ENCODE data around the gene BLM. TPM values are rescaled to one million over a fixed set of nuclear protein-coding genes. Genes with fewer than 3 reads are reported as not detected.

BLM gene
- total RNA-seq, 1 experiment from 2014 or later, result 33.5 TPM

- Histone ChIP-seq H3K27me3 (ENCODE audit: low read length) (no peaks in the 10 kb centered on the region), H3K27ac (ENCODE audit: low read length) (no peak overlapping the region), H3K9me3 (ENCODE audit: low read length) (no peaks in the 10 kb centered on the region), H2AFZ (ENCODE audit: low read length) (no peak overlapping the region), H3K9me2 (replicated peaks; ENCODE audit: insufficient read depth, low read length) (no peaks in the 10 kb centered on the region), H3K36me3 (ENCODE audit: insufficient read depth, low read length) (peaks cover 4% of the 10 kb centered on the region; the same call in 1 of the 2 replicates), H3K4me3 (ENCODE audit: low read length) (no peak overlapping the region), H3K79me2 (ENCODE audit: low read length) (peaks cover 15% of the 10 kb centered on the region), H3K4me2 (ENCODE audit: low read depth, low read length, poor library complexity, severe bottlenecking) (no peak overlapping the region), H4K20me1 (ENCODE audit: insufficient read depth, low read depth, low read length) (no peaks in the 10 kb centered on the region), H3K9ac (ENCODE audit: low read length) (no peak overlapping the region), H3K4me1 (ENCODE audit: low read length) (peaks cover 34% of the 10 kb centered on the region)
- no peak for DNase-seq
Measured at GRCh38 chr15:90836296-90836871, 119.2 kb downstream of the BLM start.

DNA sequence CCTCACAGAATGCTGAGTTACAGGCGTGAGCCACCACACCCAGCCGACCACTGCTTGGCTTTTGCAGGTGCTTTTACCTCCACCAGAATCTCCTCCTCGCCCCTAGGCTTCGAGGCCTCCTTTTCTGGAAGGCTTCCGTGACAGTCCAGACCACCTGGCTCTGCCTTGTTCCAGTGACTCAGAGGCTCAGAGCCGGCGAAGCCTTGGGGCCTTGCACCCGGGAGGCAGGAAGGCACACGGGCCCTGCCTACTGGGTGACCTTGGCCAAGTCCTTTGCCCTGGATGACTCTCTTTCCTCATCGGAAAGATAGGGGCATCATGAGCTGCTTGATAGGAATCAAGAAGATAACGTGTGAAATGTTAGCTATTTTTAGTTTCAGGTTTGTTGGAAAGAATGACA lies 119.9 kb downstream of the BLM start:
- Histone ChIP-seq H3K36me3 (ENCODE audit: insufficient read depth, low read length) (peaks cover 9% of the 10 kb centered on the region), H3K9me3 (ENCODE audit: low read length) (no peaks in the 10 kb centered on the region), H3K79me2 (ENCODE audit: low read length) (peaks cover 20% of the 10 kb centered on the region), H4K20me1 (ENCODE audit: insufficient read depth, low read depth, low read length) (no peaks in the 10 kb centered on the region), H3K27me3 (ENCODE audit: low read length) (no peaks in the 10 kb centered on the region), H3K4me2 (ENCODE audit: low read depth, low read length, poor library complexity, severe bottlenecking) (no peak overlapping the region), H3K27ac (ENCODE audit: low read length) (no peak overlapping the region), H2AFZ (ENCODE audit: low read length) (no peak overlapping the region), H3K9me2 (replicated peaks; ENCODE audit: insufficient read depth, low read length) (no peaks in the 10 kb centered on the region), H3K4me1 (ENCODE audit: low read length) (peaks cover 34% of the 10 kb centered on the region), H3K9ac (ENCODE audit: low read length) (no peak overlapping the region), H3K4me3 (ENCODE audit: low read length) (no peak overlapping the region)
- DNase-seq, result no peak

GRCh38 chr15:90838139-90838538 lies 121.0 kb downstream of the BLM start:
- Histone ChIP-seq H2AFZ (ENCODE audit: low read length) (peak overlapping the region; percentile 51; the same call in 1 of the 2 replicates), H3K36me3 (ENCODE audit: insufficient read depth, low read length) (peaks cover 15% of the 10 kb centered on the region), H3K79me2 (ENCODE audit: low read length) (peaks cover 26% of the 10 kb centered on the region), H3K4me3 (ENCODE audit: low read length) (peak overlapping the region; percentile 69; the same call in 1 of the 2 replicates), H3K9me3 (ENCODE audit: low read length) (no peaks in the 10 kb centered on the region), H3K4me1 (ENCODE audit: low read length) (peaks cover 34% of the 10 kb centered on the region), H3K4me2 (ENCODE audit: low read depth, low read length, poor library complexity, severe bottlenecking) (peak overlapping the region; percentile 65), H3K9me2 (replicated peaks; ENCODE audit: insufficient read depth, low read length) (no peaks in the 10 kb centered on the region), H4K20me1 (ENCODE audit: insufficient read depth, low read depth, low read length) (no peaks in the 10 kb centered on the region), H3K9ac (ENCODE audit: low read length) (peak overlapping the region; percentile 83), H3K27ac (ENCODE audit: low read length) (no peak overlapping the region), H3K27me3 (ENCODE audit: low read length) (no peaks in the 10 kb centered on the region)
- DNase-seq, result peak; percentile 52

GRCh38 chr15:90838544-90838943 lies 121.4 kb downstream of the BLM start:
- H3K79me2 ChIP-seq (ENCODE audit: low read length), result peaks cover 26% of the 10 kb centered on the region
- peak overlapping the region; percentile 69; the same call in 1 of the 2 replicates for H3K4me3 ChIP-seq (ENCODE audit: low read length)
- no peaks in the 10 kb centered on the region for H3K9me3 ChIP-seq (ENCODE audit: low read length)
- H3K36me3 ChIP-seq (ENCODE audit: insufficient read depth, low read length), result peaks cover 19% of the 10 kb centered on the region
- H3K4me2 ChIP-seq (ENCODE audit: low read depth, low read length, poor library complexity, severe bottlenecking), result peak overlapping the region; percentile 65
- H3K9ac ChIP-seq (ENCODE audit: low read length), result peak overlapping the region; percentile 83
- no peak overlapping the region for H3K27ac ChIP-seq (ENCODE audit: low read length)
- peaks cover 34% of the 10 kb centered on the region for H3K4me1 ChIP-seq (ENCODE audit: low read length)
- H3K27me3 ChIP-seq (ENCODE audit: low read length), result no peaks in the 10 kb centered on the region
- no peaks in the 10 kb centered on the region for H4K20me1 ChIP-seq (ENCODE audit: insufficient read depth, low read depth, low read length)
- H2AFZ ChIP-seq (ENCODE audit: low read length), result peak overlapping the region; percentile 51; the same call in 1 of the 2 replicates
- DNase-seq, result no peak
- no peaks in the 10 kb centered on the region for H3K9me2 ChIP-seq (replicated peaks; ENCODE audit: insufficient read depth, low read length)

DNA sequence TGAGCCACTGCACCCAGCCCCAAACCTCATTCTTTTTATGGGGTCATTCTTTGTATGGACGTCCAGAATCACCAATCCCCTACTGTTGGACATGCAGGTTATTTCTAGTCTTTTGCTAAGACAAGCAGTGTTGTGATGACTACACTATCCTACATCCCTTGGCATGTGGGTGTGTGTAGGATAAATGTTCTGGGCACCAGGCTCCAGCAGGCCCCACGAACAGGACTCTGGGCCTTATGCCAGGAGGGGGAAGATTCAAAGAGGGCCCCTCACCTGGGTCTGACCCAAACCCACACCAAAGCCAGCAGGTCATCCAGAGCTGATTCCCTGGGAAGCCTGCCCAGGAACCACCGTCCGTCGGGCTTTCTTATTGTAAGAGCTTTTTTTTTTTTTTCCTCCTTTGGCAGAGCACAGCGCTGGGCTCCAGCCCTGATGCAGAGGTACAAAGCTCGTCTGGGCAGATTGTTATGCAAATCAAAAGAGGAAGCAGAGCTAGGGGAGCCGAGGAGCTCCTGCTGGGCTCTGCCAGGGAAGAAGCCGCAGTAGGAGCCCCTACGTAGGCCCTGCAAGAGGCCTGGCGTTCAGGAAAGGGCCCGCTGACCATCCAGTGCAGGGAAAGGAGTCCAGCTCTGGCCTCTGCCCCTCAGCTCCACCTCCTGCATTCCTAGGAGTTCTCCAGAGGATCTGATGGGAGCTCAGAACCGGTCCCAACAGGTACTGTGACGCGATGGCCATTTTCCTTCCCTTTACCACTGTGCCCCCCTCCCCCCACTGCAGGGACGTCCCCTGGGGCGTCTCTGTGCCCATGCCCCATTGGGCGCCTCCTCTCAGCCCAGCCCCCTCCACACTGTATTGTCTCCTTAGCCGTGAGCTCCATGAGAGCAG lies 122.3 kb downstream of the BLM start:
- no peaks in the 10 kb centered on the region for H3K9me2 ChIP-seq (replicated peaks; ENCODE audit: insufficient read depth, low read length)
- peak overlapping the region; percentile 75; the same call in 1 of the 2 replicates for H2AFZ ChIP-seq (ENCODE audit: low read length)
- H3K4me1 ChIP-seq (ENCODE audit: low read length), result peaks cover 37% of the 10 kb centered on the region
- peak overlapping the region; percentile 81 for H3K27ac ChIP-seq (ENCODE audit: low read length)
- peaks cover 26% of the 10 kb centered on the region for H3K79me2 ChIP-seq (ENCODE audit: low read length)
- no peaks in the 10 kb centered on the region for H3K27me3 ChIP-seq (ENCODE audit: low read length)
- H3K4me2 ChIP-seq (ENCODE audit: low read depth, low read length, poor library complexity, severe bottlenecking), result peak overlapping the region; percentile 65
- H4K20me1 ChIP-seq (ENCODE audit: insufficient read depth, low read depth, low read length), result no peaks in the 10 kb centered on the region
- H3K9ac ChIP-seq (ENCODE audit: low read length), result peak overlapping the region; percentile 83
- peak; percentile 94 for DNase-seq
- H3K4me3 ChIP-seq (ENCODE audit: low read length), result peak overlapping the region; percentile 69
- H3K9me3 ChIP-seq (ENCODE audit: low read length), result no peaks in the 10 kb centered on the region
- peaks cover 19% of the 10 kb centered on the region for H3K36me3 ChIP-seq (ENCODE audit: insufficient read depth, low read length)

DNA sequence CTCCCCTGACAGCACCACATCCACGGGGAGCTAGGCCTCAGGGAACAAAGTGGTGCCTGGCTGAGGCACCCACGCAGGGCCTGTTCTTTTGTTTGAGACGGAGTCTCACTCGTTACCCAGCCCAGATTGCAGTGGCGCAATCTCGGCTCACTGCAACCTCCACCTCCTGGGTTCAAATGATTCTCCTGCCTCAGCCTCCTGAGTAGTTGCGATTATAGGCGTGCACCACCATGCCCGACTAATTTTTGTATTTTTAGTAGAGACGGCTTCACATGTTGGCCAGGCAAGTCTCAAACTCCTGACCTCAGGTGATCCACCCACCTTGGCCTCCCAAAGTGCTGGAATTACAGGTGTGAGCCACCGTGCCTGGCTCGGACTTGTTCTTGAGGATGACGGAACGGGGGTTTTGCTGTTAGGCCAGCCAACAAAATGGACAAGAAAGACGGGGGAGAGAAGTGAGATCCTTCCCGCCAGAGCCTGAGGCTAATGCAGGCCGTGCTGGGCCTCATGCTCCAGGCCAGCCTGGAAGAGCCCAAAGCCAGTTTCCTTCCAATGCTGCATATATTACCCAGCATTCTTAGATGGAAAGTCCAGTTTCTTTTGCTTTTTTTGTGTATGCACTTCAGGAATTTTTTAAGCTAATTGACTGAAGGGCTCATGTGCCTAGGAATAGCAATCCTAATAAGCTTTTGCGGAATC lies 123.2 kb downstream of the BLM start:
- Histone ChIP-seq H3K4me3 (ENCODE audit: low read length) (peak overlapping the region; percentile 69), H3K9ac (ENCODE audit: low read length) (peak overlapping the region; percentile 83), H3K9me2 (replicated peaks; ENCODE audit: insufficient read depth, low read length) (no peaks in the 10 kb centered on the region), H4K20me1 (ENCODE audit: insufficient read depth, low read depth, low read length) (no peaks in the 10 kb centered on the region), H3K27me3 (ENCODE audit: low read length) (no peaks in the 10 kb centered on the region), H3K36me3 (ENCODE audit: insufficient read depth, low read length) (peaks cover 19% of the 10 kb centered on the region), H3K4me2 (ENCODE audit: low read depth, low read length, poor library complexity, severe bottlenecking) (peak overlapping the region; percentile 65), H3K79me2 (ENCODE audit: low read length) (peaks cover 26% of the 10 kb centered on the region), H3K4me1 (ENCODE audit: low read length) (peaks cover 45% of the 10 kb centered on the region), H3K27ac (ENCODE audit: low read length) (peak overlapping the region; percentile 81), H3K9me3 (ENCODE audit: low read length) (no peaks in the 10 kb centered on the region), H2AFZ (ENCODE audit: low read length) (no peak overlapping the region)
- no peak for DNase-seq

GRCh38 chr15:90840954-90841353 lies 123.8 kb downstream of the BLM start:
- DNase-seq, result no peak
- H3K4me2 ChIP-seq (ENCODE audit: low read depth, low read length, poor library complexity, severe bottlenecking), result peak overlapping the region; percentile 65
- H3K36me3 ChIP-seq (ENCODE audit: insufficient read depth, low read length), result peaks cover 19% of the 10 kb centered on the region
- H3K9ac ChIP-seq (ENCODE audit: low read length), result peak overlapping the region; percentile 83
- peak overlapping the region; percentile 69 for H3K4me3 ChIP-seq (ENCODE audit: low read length)
- no peaks in the 10 kb centered on the region for H4K20me1 ChIP-seq (ENCODE audit: insufficient read depth, low read depth, low read length)
- peaks cover 46% of the 10 kb centered on the region for H3K4me1 ChIP-seq (ENCODE audit: low read length)
- no peaks in the 10 kb centered on the region for H3K27me3 ChIP-seq (ENCODE audit: low read length)
- peaks cover 26% of the 10 kb centered on the region for H3K79me2 ChIP-seq (ENCODE audit: low read length)
- peak overlapping the region; percentile 81 for H3K27ac ChIP-seq (ENCODE audit: low read length)
- no peaks in the 10 kb centered on the region for H3K9me2 ChIP-seq (replicated peaks; ENCODE audit: insufficient read depth, low read length)
- no peak overlapping the region for H2AFZ ChIP-seq (ENCODE audit: low read length)
- no peaks in the 10 kb centered on the region for H3K9me3 ChIP-seq (ENCODE audit: low read length)

- Histone ChIP-seq H3K36me3 (ENCODE audit: insufficient read depth, low read length) (peaks cover 26% of the 10 kb centered on the region), H2AFZ (ENCODE audit: low read length) (no peak overlapping the region), H3K79me2 (ENCODE audit: low read length) (peaks cover 26% of the 10 kb centered on the region), H3K4me3 (ENCODE audit: low read length) (no peak overlapping the region), H4K20me1 (ENCODE audit: insufficient read depth, low read depth, low read length) (no peaks in the 10 kb centered on the region), H3K9me2 (replicated peaks; ENCODE audit: insufficient read depth, low read length) (no peaks in the 10 kb centered on the region), H3K9ac (ENCODE audit: low read length) (no peak overlapping the region), H3K4me1 (ENCODE audit: low read length) (peaks cover 27% of the 10 kb centered on the region), H3K9me3 (ENCODE audit: low read length) (no peaks in the 10 kb centered on the region), H3K4me2 (ENCODE audit: low read depth, low read length, poor library complexity, severe bottlenecking) (no peak overlapping the region), H3K27ac (ENCODE audit: low read length) (peak overlapping the region; percentile 26; the same call in 1 of the 2 replicates), H3K27me3 (ENCODE audit: low read length) (no peaks in the 10 kb centered on the region)
- DNase-seq, result no peak
Measured at GRCh38 chr15:90844696-90845095, 127.5 kb downstream of the BLM start.
